Measurements from ENCODE around the gene PSAT1.

The PSAT1 gene

GRCh38 chr9:78365748-78366697, 69.1 kb downstream of the PSAT1 start:
- no peak for DNase-seq (ENCODE audit: low spot score)

GRCh38 chr9:78366827-78367226, 69.9 kb downstream of the PSAT1 start:
- DNase-seq (ENCODE audit: low spot score): no peak

GRCh38 chr9:78368236-78368635, 71.3 kb downstream of the PSAT1 start:
- DNase-seq (ENCODE audit: low spot score): no peak

- peak; percentile 65 for DNase-seq (ENCODE audit: low spot score)
These were observed 72.8 kb downstream of the PSAT1 start for GRCh38 chr9:78369639-78370219.

GRCh38 chr9:78370991-78371390, 74.1 kb downstream of the PSAT1 start:
- no peak for DNase-seq (ENCODE audit: low spot score)

- peak; percentile 90 for DNase-seq (ENCODE audit: low spot score)
These were observed 75.1 kb downstream of the PSAT1 start for GRCh38 chr9:78371981-78372380.
